Fibroblast of the aortic adventitia (primary cell): Measurements from ENCODE around the gene RAPGEF3. TPM values are rescaled to one million over a fixed set of nuclear protein-coding genes. Genes with fewer than 3 reads are reported as not detected.

Experiments used
- DNase-seq: peaks from one replicate; pipeline ENCODE4 v3.0.0-alpha.2; 2010; ENCODE audit warnings: low read depth
- H3K4me3 ChIP-seq: 2 replicates; pipeline ENCODE4 v1.5.1; 2011; ENCODE audit warnings: low read depth, mild to moderate bottlenecking, control low read depth, low read length, moderate library complexity
- CTCF ChIP-seq: IDR thresholded peaks from 2 replicates; pipeline ENCODE4 v1.5.1; 2011; ENCODE audit warnings: mild to moderate bottlenecking, low read length, control low read depth, inconsistent platforms; ENCODE audit not compliant: insufficient read depth
- total RNA-seq: library from RNA; depleted of rRNA; stranded (reverse); fragments of >200 nt; gene quantifications from 2 replicates; pipeline ENCODE4 v1.2.3, GENCODE V29; 2012; ENCODE audit warnings: low replicate concordance

The RAPGEF3 gene
- total RNA-seq, 1 donor: 5.2 TPM

- no peak for DNase-seq
- H3K4me3 ChIP-seq: no peak overlapping the region
These were observed 42.7 kb downstream of the RAPGEF3 start for GRCh38 chr12:47715877-47716548.

GRCh38 chr12:47715393-47715876 lies 43.2 kb downstream of the RAPGEF3 start:
- TF ChIP-seq CTCF: peak; percentile 67
- DNase-seq: peak; percentile 92
- H3K4me3 ChIP-seq: peak overlapping the region; percentile 39

More at GRCh38 chr12:47715877-47716548, 42.7 kb downstream of the RAPGEF3 start:
- no peak for TF ChIP-seq CTCF

GRCh38 chr12:47714826-47715386 lies 43.8 kb downstream of the RAPGEF3 start:
- H3K4me3 ChIP-seq: no peak overlapping the region
- no peak for DNase-seq
- TF ChIP-seq CTCF: no peak

GRCh38 chr12:47712171-47712570 lies 46.5 kb downstream of the RAPGEF3 start:
- DNase-seq: no peak
- no peak overlapping the region for H3K4me3 ChIP-seq
- TF ChIP-seq CTCF: no peak

- DNase-seq: no peak
These were observed 47.2 kb downstream of the RAPGEF3 start for GRCh38 chr12:47711448-47711847.

GRCh38 chr12:47710278-47710677 lies 48.4 kb downstream of the RAPGEF3 start:
- no peak for DNase-seq
- TF ChIP-seq CTCF: no peak
- no peak overlapping the region for H3K4me3 ChIP-seq

More at GRCh38 chr12:47711448-47711847, 47.2 kb downstream of the RAPGEF3 start:
- no peak for TF ChIP-seq CTCF
- no peak overlapping the region for H3K4me3 ChIP-seq
